GM19025 (cell line): ENCODE measurements around the gene PPP1R14C.

Experiments used
- ATAC-seq: cut with Tn5 transposase; IDR thresholded peaks from one replicate; pipeline ENCODE4 v1.9.1; 2021; ENCODE audit warnings: mild to moderate bottlenecking, low read depth, moderate library complexity; ENCODE audit not compliant: unreplicated experiment

The PPP1R14C gene

GRCh38 chr6:150288456-150288855, 145.6 kb downstream of the PPP1R14C start:
- ATAC-seq: no peak

- ATAC-seq: no peak
These were observed 146.7 kb downstream of the PPP1R14C start for GRCh38 chr6:150289454-150290071.

- no peak for ATAC-seq
These were observed 147.6 kb downstream of the PPP1R14C start for GRCh38 chr6:150290429-150290828.

GRCh38 chr6:150291968-150292710, 149.3 kb downstream of the PPP1R14C start:
- no peak for ATAC-seq

GRCh38 chr6:150293019-150293418, 150.2 kb downstream of the PPP1R14C start:
- no peak for ATAC-seq

- ATAC-seq: no peak
These were observed 150.8 kb downstream of the PPP1R14C start for GRCh38 chr6:150293423-150294173.

GRCh38 chr6:150296890-150297289, 154.0 kb downstream of the PPP1R14C start:
- ATAC-seq: no peak

GRCh38 chr6:150297327-150298029, 154.6 kb downstream of the PPP1R14C start:
- no peak for ATAC-seq

GRCh38 chr6:150298030-150298380, 155.2 kb downstream of the PPP1R14C start:
- no peak for ATAC-seq

GRCh38 chr6:150298676-150299075, 155.8 kb downstream of the PPP1R14C start:
- ATAC-seq: no peak
